Measurements from ENCODE around the gene RNF207.
A peak's percentile ranks its signal among the peaks of the same experiment; 100 is the strongest.

- TF ChIP-seq CTCF (IDR thresholded peaks at IDR 0.05), result peak in 1 of 4 donors; percentile 18
- peak; percentile 11 for TF ChIP-seq POLR2A (IDR thresholded peaks at IDR 0.05)
Observed at GRCh38 chr1:6259491-6260362, 53.8 kb downstream of the RNF207 start.
